ENCODE results near the gene CSTF3. TPM values are rescaled to one million over a fixed set of nuclear protein-coding genes. Genes with fewer than 3 reads are reported as not detected.

Gene CSTF3
- total and polyA plus RNA-seq, 10 of the 15 experiments (the other 5 are each of a cell fraction or from before 2014, with no cell fraction given): 25.4 to 63.5 (median 49.5) TPM

DNA sequence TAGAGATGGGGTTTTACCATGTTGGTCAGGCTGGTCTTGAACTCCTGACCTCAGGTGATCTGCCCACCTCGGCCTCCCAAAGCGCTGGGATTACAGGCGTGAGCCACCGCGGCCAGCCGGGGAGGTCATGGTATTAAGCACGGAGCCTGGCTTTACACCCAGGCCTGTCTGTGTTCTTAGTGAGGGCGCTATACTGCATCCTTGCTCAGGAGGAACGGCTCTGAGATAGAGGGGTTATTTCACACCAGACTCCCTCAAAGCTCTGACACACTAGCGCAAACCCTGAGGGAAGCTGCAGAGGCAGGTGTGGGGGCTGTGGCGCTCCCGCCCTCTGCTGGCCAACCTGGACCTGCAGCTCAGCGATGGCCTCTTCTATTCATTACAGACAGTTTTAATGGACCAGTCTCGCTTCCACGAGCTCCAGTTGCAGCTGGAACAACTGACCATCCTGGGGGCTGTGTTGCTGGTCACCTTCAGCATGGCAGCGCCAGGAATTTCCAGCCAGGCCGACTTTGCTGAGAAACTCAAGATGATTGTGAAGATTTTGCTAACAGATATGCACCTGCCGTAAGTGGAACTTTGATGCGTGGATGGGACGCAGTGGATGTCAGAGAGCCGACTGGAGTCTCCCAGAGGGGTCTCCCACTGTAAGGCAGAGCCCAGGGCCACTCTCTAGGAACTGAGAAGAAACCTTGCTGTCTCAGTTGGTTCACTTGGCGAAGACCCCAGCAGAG lies 95.7 kb downstream of the CSTF3 start:
- Histone ChIP-seq H3K9ac (ENCODE audit: control insufficient read depth, insufficient read depth, low read length) (no peak overlapping the region), H3K79me2 (ENCODE audit: control insufficient read depth, insufficient read depth, low read length) (no peaks in the 10 kb centered on the region), H2AFZ (ENCODE audit: control insufficient read depth, low read depth, low read length) (no peak overlapping the region), H3K9me3 (replicated peaks; ENCODE audit: control insufficient read depth, insufficient read depth, low read length) (no peaks in the 10 kb centered on the region), H3K27me3 (replicated peaks in 1 of 2; ENCODE audit: control insufficient read depth in 2 of 2, insufficient read depth in 2 of 2, low read length in 1 of 2) (no peaks in the 10 kb centered on the region), H3K4me1 (ENCODE audit: control insufficient read depth, insufficient read depth, low read length) (peaks cover 40% of the 10 kb centered on the region), H3K36me3 (ENCODE audit: control insufficient read depth in 2 of 2, insufficient read depth in 2 of 2, low read length in 1 of 2) (peaks cover 5 to 8% of the 10 kb centered on the region in 2 experiments), H3K27ac (ENCODE audit: control insufficient read depth, insufficient read depth) (no peak overlapping the region), H4K20me1 (ENCODE audit: control insufficient read depth, insufficient read depth) (no peaks in the 10 kb centered on the region), H3K4me2 (ENCODE audit: control insufficient read depth, insufficient read depth) (no peak overlapping the region), H3K4me3 (no peak overlapping the region)
- DNase-seq (ENCODE audit: low read depth, low spot score): no peak
- BruUV-seq (replicated peaks): no TSS peak
- in situ Hi-C loops (cut with MboI) (loop anchor here (10.0 kb wide), 1 partner anchor 261 kb away; no protein-coding TSS in a partner anchor), intact Hi-C loops (cut with micrococcal nuclease; ENCODE audit: unreplicated experiment) (loop anchor here (1.0 to 2.0 kb wide), 3 partner anchors 55 to 257 kb away; no protein-coding TSS in a partner anchor)
- ChIA-PET RAD21 (ENCODE audit: unreplicated experiment) (interaction anchor here (0.9 to 6.8 kb wide), 21 partner anchors 22 to 259 kb away, joined by 3 to 144 read pairs (median 6); partner anchors contain the start of genes CSTF3, QSER1 and TCP11L1), CTCF (interaction anchor here (0.6 to 10.8 kb wide), 60 partner anchors 10 to 650 kb away, joined by 3 to 144 read pairs (median 4); partner anchors contain the start of genes CCDC73, CSTF3, DEPDC7 and QSER1), SMC1A (ENCODE audit: uncharacterized antibody, unreplicated experiment) (interaction anchor here (0.7 to 11.0 kb wide), 26 partner anchors 10 to 275 kb away, joined by 3 to 141 read pairs (median 6); partner anchors contain the start of genes QSER1 and TCP11L1), POLR2A (interaction anchor here (0.6 to 3.0 kb wide), 4 partner anchors 44 to 106 kb away, joined by 3 to 9 read pairs (median 4); no protein-coding TSS in a partner anchor)
- FAIRE-seq: peak; percentile 52
- ATAC-seq: peak; percentile 84
- 63% methylated on average over 22 of the region's 22 CpGs for WGBS (ENCODE audit: insufficient coverage, insufficient replicate concordance, low lambda C conversion rate, missing lambda C conversion rate)
- TF ChIP-seq SMARCA5 (IDR thresholded peaks at IDR 0.05) (peak; percentile 71), LARP7 (IDR thresholded peaks at IDR 0.05) (peak; percentile 66), MEF2A (IDR thresholded peaks at IDR 0.05; ENCODE audit: insufficient read depth, low read depth, low read length) (0 out of 2 replicates have a peak, but pooled peaks have one; percentile 44), SUZ12 (IDR thresholded peaks at IDR 0.05; ENCODE audit: unreplicated experiment) (no peak), HDAC2 (IDR thresholded peaks at IDR 0.05) (no peak), POLR2AphosphoS2 (IDR thresholded peaks at IDR 0.05; ENCODE audit: low read depth, low read length) (no peak), TCF12 (IDR thresholded peaks at IDR 0.05; ENCODE audit: low read depth, low read length) (peak; percentile 56; the same call in 1 of the 2 replicates), MLLT1 (IDR thresholded peaks at IDR 0.05) (0 out of 2 replicates have a peak, but pooled peaks have one; percentile 44), EZH2 (IDR thresholded peaks at IDR 0.05; ENCODE audit: borderline replicate concordance, control insufficient read depth, low read depth, low read length) (no peak), REST (IDR thresholded peaks at IDR 0.05; ENCODE audit: low read depth, low read length) (no peak), ATF7 (IDR thresholded peaks at IDR 0.05; ENCODE audit: low read depth) (no peak), HDGF (IDR thresholded peaks at IDR 0.05) (peak; percentile 63; the same call in 1 of the 2 replicates), ZBTB33 (IDR thresholded peaks at IDR 0.05) (peak; percentile 99)
- TF ChIP-seq, protein P1, sequence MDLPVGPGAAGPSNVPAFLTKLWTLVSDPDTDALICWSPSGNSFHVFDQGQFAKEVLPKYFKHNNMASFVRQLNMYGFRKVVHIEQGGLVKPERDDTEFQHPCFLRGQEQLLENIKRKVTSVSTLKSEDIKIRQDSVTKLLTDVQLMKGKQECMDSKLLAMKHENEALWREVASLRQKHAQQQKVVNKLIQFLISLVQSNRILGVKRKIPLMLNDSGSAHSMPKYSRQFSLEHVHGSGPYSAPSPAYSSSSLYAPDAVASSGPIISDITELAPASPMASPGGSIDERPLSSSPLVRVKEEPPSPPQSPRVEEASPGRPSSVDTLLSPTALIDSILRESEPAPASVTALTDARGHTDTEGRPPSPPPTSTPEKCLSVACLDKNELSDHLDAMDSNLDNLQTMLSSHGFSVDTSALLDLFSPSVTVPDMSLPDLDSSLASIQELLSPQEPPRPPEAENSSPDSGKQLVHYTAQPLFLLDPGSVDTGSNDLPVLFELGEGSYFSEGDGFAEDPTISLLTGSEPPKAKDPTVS (IDR thresholded peaks at IDR 0.05; ENCODE audit: low read depth, low read length): no peak

Measured in GM12878 (cell line).